TTC549 (cell line): Measurements from ENCODE around the gene BAIAP2L1.

Experiments
- FAIRE-seq: peaks from 2 replicates; lab custom pipeline; 2012; peaks lifted over from hg19 to GRCh38; lab: Jason Lieb, UNC

Gene BAIAP2L1

GRCh38 chr7:98291717-98292116 is 109.2 kb downstream of the BAIAP2L1 start:
- no peak for FAIRE-seq

- no peak for FAIRE-seq
Measured at GRCh38 chr7:98289333-98289875, 111.5 kb downstream of the BAIAP2L1 start.

- FAIRE-seq = no peak
Measured at GRCh38 chr7:98288064-98288823, 112.6 kb downstream of the BAIAP2L1 start.

GRCh38 chr7:98287486-98287959 is 113.4 kb downstream of the BAIAP2L1 start:
- no peak for FAIRE-seq

GRCh38 chr7:98286701-98287485 is 114.0 kb downstream of the BAIAP2L1 start:
- no peak for FAIRE-seq

- FAIRE-seq = no peak
Measured at GRCh38 chr7:98286093-98286539, 114.8 kb downstream of the BAIAP2L1 start.

GRCh38 chr7:98285157-98286092 is 115.5 kb downstream of the BAIAP2L1 start:
- FAIRE-seq = no peak

- no peak for FAIRE-seq
Measured at GRCh38 chr7:98284335-98285036, 116.4 kb downstream of the BAIAP2L1 start.

GRCh38 chr7:98283887-98284222 is 117.0 kb downstream of the BAIAP2L1 start:
- no peak for FAIRE-seq

GRCh38 chr7:98283127-98283886 is 117.6 kb downstream of the BAIAP2L1 start:
- FAIRE-seq = no peak

GRCh38 chr7:98282703-98283102 is 118.2 kb downstream of the BAIAP2L1 start:
- FAIRE-seq = no peak

GRCh38 chr7:98281757-98282606 is 118.9 kb downstream of the BAIAP2L1 start:
- no peak for FAIRE-seq

- FAIRE-seq = no peak
Measured at GRCh38 chr7:98280791-98281756, 119.8 kb downstream of the BAIAP2L1 start, which contains the start of gene BRI3. BRI3 (plus strand) TSS chr7:98281686; CDS start chr7:98281796, 110 bp downstream.

GRCh38 chr7:98280296-98280695 is 120.6 kb downstream of the BAIAP2L1 start:
- FAIRE-seq = no peak

GRCh38 chr7:98278936-98279335 is 122.0 kb downstream of the BAIAP2L1 start:
- no peak for FAIRE-seq

- no peak for FAIRE-seq
Measured at GRCh38 chr7:98278408-98278807, 122.5 kb downstream of the BAIAP2L1 start.

- FAIRE-seq = no peak
Measured at GRCh38 chr7:98276241-98276761, 124.6 kb downstream of the BAIAP2L1 start.

GRCh38 chr7:98267303-98267702 is 133.6 kb downstream of the BAIAP2L1 start:
- FAIRE-seq = no peak
